HepG2 (cell line): ENCODE results near the gene TPM3. TPM values are rescaled to one million over a fixed set of nuclear protein-coding genes. Genes with fewer than 3 reads are reported as not detected.

Source experiments
- ATAC-seq: fragments of 200-7000 bp; cut with Tn5 transposase; 3 replicates; pipeline ENCODE4 v1.9.1; 2020; ENCODE audit warnings: mild to moderate bottlenecking, moderate library complexity
- BruUV-seq: library from RNA; stranded (reverse); fragments of 400-500 nt; replicated peaks from 2 replicates; lab custom pipeline; 2021; lab: Mats Ljungman, UMichigan
- CTCF ChIA-PET: fragments of 300-600 bp; formaldehyde crosslinking; extraction: SDS; loops from one replicate; lab custom pipeline; 2021; ENCODE audit warnings: low total read pairs, inconsistent platforms, low intra/inter-chr PET ratio; lab: Yijun Ruan, JAX
- POLR2A ChIA-PET: fragments of 350-600 bp; sonication (Branson Sonifier 250); formaldehyde crosslinking; loops from one replicate; lab custom pipeline; 2020; ENCODE audit warnings: antibody characterized with exemption, inconsistent platforms; lab: Yijun Ruan, JAX
- DNase-seq: peaks from one replicate; pipeline ENCODE4 v3.0.0-alpha.2; 2015; ENCODE audit warnings: low spot score
- FAIRE-seq: peaks from 3 replicates; lab custom pipeline; 2011; peaks lifted over from hg19 to GRCh38; lab: Jason Lieb, UNC
- H2AFZ ChIP-seq: one replicate; pipeline ENCODE4 v1.6.1; 2011; ENCODE audit warnings: low read length, inconsistent platforms
- H3K27ac ChIP-seq: fragments of 300-600 bp; 3 replicates; pipeline ENCODE4 v1.8.0; 2011; ENCODE audit warnings: mixed run types, mild to moderate bottlenecking, mixed read lengths, low read length, inconsistent platforms; ENCODE audit not compliant: insufficient read depth; ENCODE audit errors: extremely low read length
- H3K27me3 ChIP-seq, 2 experiments: fragments of 200-600 bp in 1 of 2; 2 replicates in 1 of 2; 3 replicates in 1 of 2; pipeline versions ENCODE4 v1.6.0 to v1.8.0; 2011; ENCODE audit warnings: low read length in 2 of 2, mild to moderate bottlenecking in 2 of 2, moderate library complexity in 2 of 2, inconsistent platforms in 1 of 2; ENCODE audit not compliant: insufficient read depth in 2 of 2, control insufficient read depth in 1 of 2
- H3K36me3 ChIP-seq, 2 experiments: fragments of 200-600 bp in 1 of 2; replicated peaks in 1 of 2; 2 replicates in 1 of 2; 3 replicates in 1 of 2; pipeline versions ENCODE4 v1.5.1 to v1.8.0; 2011; ENCODE audit warnings: low read length in 2 of 2, inconsistent platforms in 1 of 2; ENCODE audit not compliant: insufficient read depth in 2 of 2, control insufficient read depth in 1 of 2
- H3K4me1 ChIP-seq: 2 replicates; pipeline ENCODE4 v1.5.1; 2012; ENCODE audit warnings: low read length, inconsistent platforms; ENCODE audit not compliant: insufficient read depth
- H3K4me2 ChIP-seq: 2 replicates; pipeline ENCODE4 v1.6.0; 2011; ENCODE audit warnings: low read depth, low read length, inconsistent platforms
- H3K4me3 ChIP-seq, 3 experiments: fragments of 200-600 bp in 1 of 3; sonication (generic), shearing (Covaris generic) in 1 of 3; replicated peaks in 1 of 3; 2 replicates each; pipeline ENCODE4 v1.5.1; 2011 to 2016; ENCODE audit warnings: low read length in 3 of 3, inconsistent platforms in 2 of 3, low read depth in 2 of 3, mild to moderate bottlenecking in 2 of 3, control low read depth in 1 of 3, mixed read lengths in 1 of 3; ENCODE audit not compliant: insufficient read depth in 1 of 3
- H3K79me2 ChIP-seq: one replicate; pipeline ENCODE4 v1.6.1; 2011; ENCODE audit warnings: low read length, inconsistent platforms; ENCODE audit not compliant: insufficient read depth
- H3K9ac ChIP-seq: 2 replicates; pipeline ENCODE4 v1.6.0; 2011; ENCODE audit warnings: mild to moderate bottlenecking, low read depth, low read length, inconsistent platforms; ENCODE audit not compliant: insufficient read depth
- H3K9me3 ChIP-seq: 2 replicates; pipeline ENCODE4 v1.5.1; 2012; ENCODE audit warnings: mild to moderate bottlenecking, low read length
- H4K20me1 ChIP-seq: 2 replicates; pipeline ENCODE4 v1.6.0; 2011; ENCODE audit warnings: inconsistent platforms, mild to moderate bottlenecking, low read length, moderate library complexity; ENCODE audit not compliant: insufficient read depth
- ATM ChIP-seq: fragments of 450-650 bp; IDR thresholded peaks from 2 replicates; pipeline ENCODE4 v1.7.1; 2017; ENCODE audit warnings: mild to moderate bottlenecking, borderline replicate concordance
- FOXK2 ChIP-seq: fragments of 450-650 bp; IDR thresholded peaks from 2 replicates; pipeline ENCODE4 v1.6.1; 2016
- MAFF ChIP-seq: IDR thresholded peaks from 2 replicates; pipeline ENCODE4 v1.6.1; 2011; ENCODE audit warnings: low read depth, low read length, improper control_type of control experiment
- MAFK ChIP-seq, 2 experiments: IDR thresholded peaks in 1 of 2; conservative IDR thresholded peaks in 1 of 2; 2 replicates each; pipeline ENCODE4 v1.6.1; 2011; ENCODE audit warnings: improper control_type of control experiment in 2 of 2, low read length in 2 of 2
- RFX3 ChIP-seq: IDR thresholded peaks from 2 replicates; pipeline ENCODE4 v1.6.1; 2016; ENCODE audit warnings: missing biosample characterization, missing genetic modification reagents
- SAFB2 ChIP-seq: sonication (generic); formaldehyde crosslinking; IDR thresholded peaks from 2 replicates; pipeline ENCODE4 v1.5.1; 2020; ENCODE audit warnings: missing genetic modification reagents, low read depth, mild to moderate bottlenecking, borderline replicate concordance
- ZBTB33 ChIP-seq: sonication (generic); formaldehyde crosslinking; IDR thresholded peaks from 2 replicates; pipeline ENCODE4 v1.4.0; 2020; ENCODE audit warnings: missing genetic modification reagents
- ZFP82 ChIP-seq: sonication (generic); formaldehyde crosslinking; IDR thresholded peaks from 2 replicates; pipeline ENCODE4 v1.5.1; 2020; ENCODE audit warnings: mild to moderate bottlenecking, missing genetic modification reagents, borderline replicate concordance
- ZNF24 ChIP-seq: fragments of 450-650 bp; IDR thresholded peaks from 2 replicates; pipeline ENCODE4 v1.6.1; 2017; ENCODE audit warnings: antibody characterized with exemption, mild to moderate bottlenecking
- ZNF282 ChIP-seq: fragments of 450-650 bp; IDR thresholded peaks from 2 replicates; pipeline ENCODE4 v1.6.1; 2018; ENCODE audit not compliant: partially characterized antibody
- ZNF44 ChIP-seq: sonication (generic); formaldehyde crosslinking; IDR thresholded peaks from 2 replicates; pipeline ENCODE4 v1.5.1; 2020; ENCODE audit warnings: mild to moderate bottlenecking, missing genetic modification reagents
- ZNF879 ChIP-seq: sonication (generic); formaldehyde crosslinking; IDR thresholded peaks from 2 replicates; pipeline ENCODE4 v1.8.1; 2023; ENCODE audit warnings: missing genetic modification reagents
- ZSCAN20 ChIP-seq: sonication (generic); formaldehyde crosslinking; IDR thresholded peaks from 2 replicates; pipeline ENCODE4 v1.4.0; 2020; ENCODE audit warnings: missing genetic modification reagents, mild to moderate bottlenecking, borderline replicate concordance
- WGBS: methylation state at CpG from one replicate; pipeline ENCODE4 v1.1.6; 2017; ENCODE audit warnings: low lambda C conversion rate; 5-methylcytosine and 5-hydroxymethylcytosine counted together
- in situ Hi-C: cut with HindIII; loops from 2 replicates; pipeline ENCODE4 v1.10.0; 2017; ENCODE audit warnings: low pct_unique_long_range_greater_than_20kb; ENCODE audit not compliant: extremely low pct_ligation_motif_present
- intact Hi-C: fragments of 100-400 bp; cut with micrococcal nuclease; formaldehyde crosslinking; loops from one replicate; pipeline ENCODE4 v1.10.0; 2022; ENCODE audit not compliant: unreplicated experiment
- polyA plus RNA-seq, 8 experiments: library from polyadenylated mRNA; depleted of rRNA in 3 of 8; stranded (reverse) in 7 of 8; unstranded in 1 of 8; fragments of >200 nt; fragmentation: Illumina TruSeq in 4 of 8; extraction: Trizol in 4 of 8; gene quantifications; 2 replicates each; pipeline versions ENCODE4 v1.2.1 to v1.2.3, GENCODE V29; 2011 to 2016; ENCODE audit warnings: low read depth in 4 of 8, missing spikeins in 1 of 8, mixed read lengths in 1 of 8; ENCODE audit not compliant: insufficient read depth in 1 of 8
- total RNA-seq, 5 experiments: library from RNA; depleted of rRNA; stranded (reverse); fragments of >200 nt; fragmentation: Illumina TruSeq; extraction: Trizol; gene quantifications; 2 replicates each; pipeline ENCODE4 v1.2.3, GENCODE V29; 2016; ENCODE audit warnings: low read depth in 1 of 5

The TPM3 gene
- total and polyA plus RNA-seq, 2 of the 13 experiments (the other 11 are each of a cell fraction or from before 2014, with no cell fraction given) = 160 to 307 TPM

GRCh38 chr1:154151311-154151710 lies 40.6 kb downstream of the TPM3 start:
- no peaks in the 10 kb centered on the region for H3K4me1 ChIP-seq
- H3K9me3 ChIP-seq = no peaks in the 10 kb centered on the region
- POLR2A ChIA-PET = no interaction called here
- BruUV-seq = no TSS peak
- no peaks in the 10 kb centered on the region; a peak in 1 of 5 replicates for H3K36me3 ChIP-seq
- ATAC-seq (no peak), DNase-seq (no peak), FAIRE-seq (no peak)
- H3K9ac ChIP-seq = no peak overlapping the region
- no peaks in the 10 kb centered on the region for H3K27me3 ChIP-seq
- intact Hi-C loops = no loop called here
- H3K27ac ChIP-seq = no peak overlapping the region
- no peaks in the 10 kb centered on the region for H3K79me2 ChIP-seq
- no peak for TF ChIP-seq FOXK2
- TF ChIP-seq ZSCAN20 (CRISPR knock-in tag) = no peak
- TF ChIP-seq MAFK (conservative IDR thresholded peaks at IDR 0.05 in 1 of 2, IDR thresholded peaks at IDR 0.05 in 1 of 2; ENCODE audit: low read length in 2 of 2) = peak; percentile 71 to 82
- no peak for TF ChIP-seq SAFB2 (CRISPR knock-in tag)
- TF ChIP-seq ZNF24 = no peak
- TF ChIP-seq MAFF = peak; percentile 61; the same call in 1 of the 2 replicates
- TF ChIP-seq, all 625 proteins: peak for 2
- in situ Hi-C loops = no loop called here
- no peaks in the 10 kb centered on the region for H4K20me1 ChIP-seq
- CTCF ChIA-PET = no interaction called here
- H3K4me2 ChIP-seq = no peak overlapping the region
- no peak overlapping the region for H2AFZ ChIP-seq
- H3K4me3 ChIP-seq = no peak overlapping the region

- Histone ChIP-seq H3K4me2 (no peak overlapping the region), H2AFZ (no peak overlapping the region), H3K4me3 (no peak overlapping the region), H4K20me1 (no peaks in the 10 kb centered on the region), H3K36me3 (no peaks in the 10 kb centered on the region), H3K9ac (no peak overlapping the region), H3K79me2 (no peaks in the 10 kb centered on the region), H3K9me3 (no peaks in the 10 kb centered on the region), H3K27me3 (no peaks in the 10 kb centered on the region), H3K4me1 (no peaks in the 10 kb centered on the region), H3K27ac (no peak overlapping the region)
- no TSS peak for BruUV-seq
- ChIA-PET CTCF (no interaction called here), POLR2A (no interaction called here)
- no peak for FAIRE-seq
- intact Hi-C loops = no loop called here
- TF ChIP-seq RFX3 (CRISPR knock-in tag) = no peak
- no peak for TF ChIP-seq ATM
- no peak for TF ChIP-seq ZFP82 (CRISPR knock-in tag)
- no peak for TF ChIP-seq ZBTB33
- no peak for TF ChIP-seq ZNF44 (CRISPR knock-in tag)
- no peak for TF ChIP-seq ZNF282
- no peak for TF ChIP-seq ZNF879 (CRISPR knock-in tag)
- in situ Hi-C loops = no loop called here
- no peak; the same call in 2 of the 3 replicates for ATAC-seq
- 30% methylated on average over 3 of the region's 3 CpGs for WGBS
- no peak for DNase-seq
Observed at GRCh38 chr1:154148807-154149206, 43.1 kb downstream of the TPM3 start.
